Subcutaneous abdominal adipose tissue (tissue), 5 donors: Measurements from ENCODE around the gene ITIH5.

Experiments
- H3K27ac ChIP-seq: one replicate; pipeline ENCODE4 v1.7.0; 2013; ENCODE audit warnings: low read depth, mild to moderate bottlenecking, inconsistent platforms, low read length, moderate library complexity
- H3K27me3 ChIP-seq, 5 donors: one replicate each; pipeline ENCODE4 v1.7.0; 2013; ENCODE audit warnings: low read length in 5 of 5, inconsistent platforms in 1 of 5; ENCODE audit not compliant: control insufficient read depth in 5 of 5, insufficient read depth in 4 of 5
- H3K36me3 ChIP-seq, 5 donors: one replicate each; pipeline ENCODE4 v1.7.0; 2013; ENCODE audit warnings: low read length in 5 of 5; ENCODE audit not compliant: control insufficient read depth in 5 of 5, insufficient read depth in 5 of 5
- H3K4me1 ChIP-seq, 5 donors: one replicate each; pipeline ENCODE4 v1.7.0; 2013; ENCODE audit warnings: low read length in 5 of 5, mild to moderate bottlenecking in 3 of 5, moderate library complexity in 1 of 5; ENCODE audit not compliant: control insufficient read depth in 5 of 5, insufficient read depth in 5 of 5
- H3K4me3 ChIP-seq, 5 donors: one replicate each; pipeline ENCODE4 v1.7.0; 2013; ENCODE audit warnings: low read length in 5 of 5, low read depth in 1 of 5
- H3K9ac ChIP-seq, 5 donors: one replicate each; pipeline ENCODE4 v1.7.0; 2013; ENCODE audit warnings: low read length in 5 of 5, mild to moderate bottlenecking in 4 of 5, moderate library complexity in 3 of 5
- H3K9me3 ChIP-seq, 5 donors: one replicate each; pipeline ENCODE4 v1.7.0; 2013; ENCODE audit warnings: low read length in 5 of 5; ENCODE audit not compliant: control insufficient read depth in 5 of 5
- donor health status: healthy.
- donor health status: healthy.
- donor health status: healthy.
- donor health status: healthy.
- donor health status: healthy.

The ITIH5 gene

DNA sequence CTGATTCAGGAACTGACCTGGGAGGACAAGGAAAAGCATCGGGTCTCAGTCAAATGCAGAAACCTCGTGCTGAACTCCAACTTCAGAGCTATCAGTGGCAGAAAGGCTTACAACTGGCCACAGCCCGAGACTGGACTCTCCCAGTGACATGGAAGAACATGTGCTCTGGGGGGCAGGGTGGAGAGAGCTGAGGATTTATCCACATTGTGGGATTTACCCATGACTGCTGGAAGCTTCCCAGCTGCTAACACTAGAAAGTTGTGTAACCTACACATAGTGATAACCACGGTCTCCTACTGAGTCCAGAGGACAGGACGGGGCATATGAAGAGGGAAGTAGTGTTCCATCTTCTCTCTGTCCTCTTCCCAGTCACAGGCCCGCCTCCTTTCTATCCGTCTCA, 103.4 kb downstream of the ITIH5 start:
- peaks cover 21 to 50% (median 42%) of the 10 kb centered on the region in 5 donors for H3K4me1 ChIP-seq
- H3K9me3 ChIP-seq: no peaks in the 10 kb centered on the region
- no peak overlapping the region for H3K4me3 ChIP-seq
- H3K9ac ChIP-seq: no peak overlapping the region
- no peaks in the 10 kb centered on the region for H3K27me3 ChIP-seq
- peak overlapping the region; percentile 71 for H3K27ac ChIP-seq
- H3K36me3 ChIP-seq: peaks cover 14 to 24% (median 18%) of the 10 kb centered on the region in 5 donors

- H3K27ac ChIP-seq: peak overlapping the region; percentile 97
- H3K27me3 ChIP-seq: no peaks in the 10 kb centered on the region
- H3K4me1 ChIP-seq: peaks cover 21 to 55% (median 48%) of the 10 kb centered on the region in 5 donors
- peaks cover 8 to 16% (median 10%) of the 10 kb centered on the region in 5 donors for H3K36me3 ChIP-seq
- peak overlapping the region in 4 of 5 donors; percentile 28 to 75 (median 57) for H3K9ac ChIP-seq
- peak overlapping the region in 2 of 5 donors; percentile 16 to 45 for H3K4me3 ChIP-seq
- no peaks in the 10 kb centered on the region for H3K9me3 ChIP-seq
These were observed 104.8 kb downstream of the ITIH5 start for GRCh38 chr10:7561985-7562384.

DNA sequence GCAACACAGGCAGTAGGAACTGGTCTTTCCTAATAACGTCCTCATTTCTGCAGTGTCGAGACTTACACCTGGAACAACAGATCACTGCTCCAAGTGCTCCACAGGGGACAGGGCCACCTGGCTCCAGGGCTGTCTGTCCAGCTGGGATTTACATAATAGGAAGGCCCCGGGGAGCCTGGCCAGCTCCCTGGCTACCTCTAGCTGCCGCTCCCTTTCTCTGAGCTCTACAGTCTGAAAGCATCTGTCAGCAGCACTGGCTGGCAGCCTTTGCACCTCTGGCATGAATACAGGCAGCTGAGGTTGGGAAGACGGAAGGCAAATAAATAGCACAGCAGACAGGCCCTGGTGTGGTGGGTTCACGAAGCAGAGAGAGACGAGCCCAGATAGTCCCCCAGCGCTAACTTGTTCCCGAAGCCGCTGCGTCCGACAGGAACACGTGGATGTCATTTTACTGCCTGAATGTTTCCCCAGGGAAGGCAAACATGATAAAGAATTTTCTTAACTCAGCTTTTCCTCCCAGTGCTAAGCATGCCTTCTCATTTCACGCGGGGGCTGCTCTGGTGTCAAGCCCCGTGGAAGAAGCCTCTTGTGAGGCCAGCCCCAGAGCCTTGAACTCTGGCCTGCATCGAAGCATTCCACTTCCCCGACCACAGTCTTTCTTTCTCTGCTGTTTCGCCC, 105.4 kb downstream of the ITIH5 start:
- peak overlapping the region; percentile 97 for H3K27ac ChIP-seq
- H3K4me3 ChIP-seq: peak overlapping the region in 2 of 5 donors; percentile 16 to 45
- H3K9ac ChIP-seq: peak overlapping the region in 4 of 5 donors; percentile 43 to 75 (median 57)

GRCh38 chr10:7560519-7560918, 106.2 kb downstream of the ITIH5 start:
- H3K27ac ChIP-seq: peak overlapping the region; percentile 97
- H3K4me1 ChIP-seq: peaks cover 21 to 55% (median 48%) of the 10 kb centered on the region in 5 donors

More for the DNA sequence above, 105.4 kb downstream of the ITIH5 start:
- H3K36me3 ChIP-seq: peaks cover 7 to 12% (median 10%) of the 10 kb centered on the region in 5 donors
- H3K9me3 ChIP-seq: no peaks in the 10 kb centered on the region
- no peaks in the 10 kb centered on the region for H3K27me3 ChIP-seq
- peaks cover 21 to 55% (median 48%) of the 10 kb centered on the region in 5 donors for H3K4me1 ChIP-seq

GRCh38 chr10:7559386-7559785, 107.4 kb downstream of the ITIH5 start:
- no peaks in the 10 kb centered on the region for H3K27me3 ChIP-seq
- peaks cover 21 to 53% (median 44%) of the 10 kb centered on the region in 5 donors for H3K4me1 ChIP-seq
- no peaks in the 10 kb centered on the region for H3K9me3 ChIP-seq
- H3K9ac ChIP-seq: no peak overlapping the region
- H3K36me3 ChIP-seq: peaks cover 0 to 2% (median 2%) of the 10 kb centered on the region in 5 donors
- H3K4me3 ChIP-seq: no peak overlapping the region
- no peak overlapping the region for H3K27ac ChIP-seq

More at GRCh38 chr10:7560519-7560918, 106.2 kb downstream of the ITIH5 start:
- H3K36me3 ChIP-seq: peaks cover 4 to 8% (median 6%) of the 10 kb centered on the region in 5 donors
- H3K9ac ChIP-seq: no peak overlapping the region
- no peaks in the 10 kb centered on the region for H3K9me3 ChIP-seq
- H3K27me3 ChIP-seq: no peaks in the 10 kb centered on the region
- no peak overlapping the region for H3K4me3 ChIP-seq

DNA sequence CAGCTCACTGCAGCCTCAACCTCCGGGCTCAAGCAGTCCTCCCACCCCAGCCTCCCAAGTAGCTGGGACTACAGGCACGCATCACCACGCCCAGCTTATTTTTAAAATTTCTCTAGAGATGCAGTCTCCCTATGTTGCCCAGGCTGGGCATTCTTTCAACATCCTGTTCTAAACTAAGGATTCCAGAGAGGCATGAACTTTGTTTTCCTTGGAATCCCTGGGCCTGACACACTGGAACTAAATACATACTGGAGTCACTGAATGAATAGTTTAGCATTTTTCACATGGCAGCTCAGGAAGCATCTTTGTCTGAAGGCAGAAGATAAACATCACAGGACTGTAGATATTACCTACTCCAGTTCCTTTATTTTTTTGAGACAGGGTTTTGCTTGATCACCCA, 108.7 kb downstream of the ITIH5 start:
- H3K4me1 ChIP-seq: peaks cover 14 to 42% (median 32%) of the 10 kb centered on the region in 5 donors
- no peaks in the 10 kb centered on the region for H3K27me3 ChIP-seq
- no peak overlapping the region for H3K27ac ChIP-seq
- no peaks in the 10 kb centered on the region for H3K36me3 ChIP-seq
- H3K4me3 ChIP-seq: no peak overlapping the region
- H3K9ac ChIP-seq: no peak overlapping the region
- H3K9me3 ChIP-seq: no peaks in the 10 kb centered on the region

DNA sequence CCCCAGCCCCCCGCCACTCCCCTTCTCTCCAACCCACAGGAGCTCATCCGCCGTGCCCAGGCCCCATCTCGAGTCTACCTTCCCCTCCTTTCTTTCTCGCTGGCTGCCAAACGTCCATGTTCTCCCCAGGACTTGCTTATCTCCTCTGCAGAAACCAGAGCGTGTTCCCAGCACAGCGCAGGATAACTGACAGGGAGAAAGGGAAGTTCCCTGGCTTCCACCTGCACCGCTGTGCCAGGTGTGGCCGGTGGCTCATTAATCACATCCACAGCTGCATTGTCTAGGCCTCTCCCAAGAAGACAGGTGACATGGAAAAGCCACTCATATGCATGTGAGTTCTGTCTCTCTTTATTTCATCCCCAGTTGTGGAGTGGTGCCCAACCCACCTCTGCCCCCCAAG, 113.2 kb downstream of the ITIH5 start:
- no peak overlapping the region for H3K9ac ChIP-seq
- no peak overlapping the region for H3K4me3 ChIP-seq
- H3K27me3 ChIP-seq: no peaks in the 10 kb centered on the region
- no peaks in the 10 kb centered on the region for H3K9me3 ChIP-seq
- no peaks in the 10 kb centered on the region for H3K36me3 ChIP-seq
- no peak overlapping the region for H3K27ac ChIP-seq
- H3K4me1 ChIP-seq: peaks cover 2 to 27% (median 24%) of the 10 kb centered on the region in 5 donors

GRCh38 chr10:7551950-7552716, 114.6 kb downstream of the ITIH5 start:
- H3K9me3 ChIP-seq: no peaks in the 10 kb centered on the region
- H3K4me3 ChIP-seq: no peak overlapping the region
- H3K36me3 ChIP-seq: no peaks in the 10 kb centered on the region
- peaks cover 9 to 32% (median 29%) of the 10 kb centered on the region in 5 donors for H3K4me1 ChIP-seq
- peak overlapping the region in 1 of 5 donors; percentile 47 for H3K9ac ChIP-seq
- no peaks in the 10 kb centered on the region for H3K27me3 ChIP-seq
- H3K27ac ChIP-seq: no peak overlapping the region

- Histone ChIP-seq H3K9me3 (no peaks in the 10 kb centered on the region), H3K36me3 (no peaks in the 10 kb centered on the region), H3K4me1 (peaks cover 11 to 33% (median 31%) of the 10 kb centered on the region in 5 donors), H3K9ac (no peak overlapping the region), H3K27ac (no peak overlapping the region), H3K27me3 (no peaks in the 10 kb centered on the region), H3K4me3 (no peak overlapping the region)
These were observed 115.5 kb downstream of the ITIH5 start for GRCh38 chr10:7551289-7551688.

GRCh38 chr10:7550013-7550412, 116.8 kb downstream of the ITIH5 start:
- no peak overlapping the region for H3K9ac ChIP-seq
- H3K27ac ChIP-seq: no peak overlapping the region
- H3K4me3 ChIP-seq: no peak overlapping the region
- H3K4me1 ChIP-seq: peaks cover 11 to 33% (median 31%) of the 10 kb centered on the region in 5 donors
- H3K27me3 ChIP-seq: no peaks in the 10 kb centered on the region
- H3K36me3 ChIP-seq: no peaks in the 10 kb centered on the region
- no peaks in the 10 kb centered on the region for H3K9me3 ChIP-seq
